Small intestine (tissue), 7 donors: ENCODE data around the gene BORCS8. TPM values are rescaled to one million over a fixed set of nuclear protein-coding genes. Genes with fewer than 3 reads are reported as not detected.
A peak's percentile ranks its signal among the peaks of the same experiment; 100 is the strongest.
"Not testable (repeated sequence)": the region's sequence is repeated elsewhere in the genome, so short reads cannot be mapped to it uniquely, and the experiment has no call there.

Experiments
- DNase-seq, 2 donors: peaks; one replicate each; pipeline versions ENCODE4 v3.0.0 to v3.0.0-alpha.2; 2013
- FAIRE-seq: peaks from 2 replicates; lab custom pipeline; 2012; peaks lifted over from hg19 to GRCh38; lab: Jason Lieb, UNC
- H3K27ac ChIP-seq, 3 donors: one replicate each; pipeline ENCODE4 v1.5.1; 2013; ENCODE audit warnings: low read length in 2 of 3, mild to moderate bottlenecking in 2 of 3, control low read depth in 1 of 3, inconsistent platforms in 1 of 3, low read depth in 1 of 3, moderate library complexity in 1 of 3
- H3K27me3 ChIP-seq, 3 donors: one replicate each; pipeline ENCODE4 v1.6.1; 2013; ENCODE audit warnings: low read length in 3 of 3, inconsistent platforms in 1 of 3; ENCODE audit not compliant: control insufficient read depth in 3 of 3, insufficient read depth in 3 of 3
- H3K36me3 ChIP-seq, 3 donors: one replicate each; pipeline ENCODE4 v1.6.1; 2013; ENCODE audit warnings: low read length in 3 of 3, inconsistent platforms in 1 of 3, low read depth in 1 of 3, mild to moderate bottlenecking in 1 of 3, moderate library complexity in 1 of 3; ENCODE audit not compliant: control insufficient read depth in 3 of 3, insufficient read depth in 2 of 3
- H3K4me1 ChIP-seq, 3 donors: one replicate each; pipeline ENCODE4 v1.6.1; 2013; ENCODE audit warnings: low read length in 2 of 3, inconsistent platforms in 1 of 3, low read depth in 1 of 3, mild to moderate bottlenecking in 1 of 3, moderate library complexity in 1 of 3; ENCODE audit not compliant: control insufficient read depth in 3 of 3, insufficient read depth in 2 of 3
- H3K4me3 ChIP-seq, 3 donors: one replicate each; pipeline ENCODE4 v1.5.1; 2013; ENCODE audit warnings: low read length in 3 of 3, control low read depth in 1 of 3, inconsistent platforms in 1 of 3, low read depth in 1 of 3, mild to moderate bottlenecking in 1 of 3, moderate library complexity in 1 of 3
- H3K9me3 ChIP-seq, 2 donors: one replicate each; pipeline ENCODE4 v1.6.1; 2013; ENCODE audit warnings: low read depth in 1 of 2, low read length in 1 of 2; ENCODE audit not compliant: control insufficient read depth in 2 of 2, insufficient read depth in 1 of 2
- WGBS, 3 donors: extraction: QIAGEN DNeasy Blood & Tissue Kit; methylation state at CpG; one replicate each; pipeline ENCODE4 v1.1.7; 2013; 5-methylcytosine and 5-hydroxymethylcytosine counted together
- polyA plus RNA-seq, 4 donors: library from polyadenylated mRNA; stranded (reverse) in 3 of 4; unstranded in 1 of 4; fragments of 200-250 nt in 3 of 4; fragments of 120-200 nt in 1 of 4; gene quantifications; one replicate each; pipeline versions ENCODE4 v1.2.1 to v1.2.3, GENCODE V29; 2013
- donor health status: healthy with polysubstance abuse.
- donor health status: control.
- donor health status: control.
- donor health status: Bipolar disorder and iron deficiency.
- donor health status: healthy.

The BORCS8 gene
- polyA plus RNA-seq, 4 donors, result 15.1 to 24.7 (median 18.4) TPM

DNA sequence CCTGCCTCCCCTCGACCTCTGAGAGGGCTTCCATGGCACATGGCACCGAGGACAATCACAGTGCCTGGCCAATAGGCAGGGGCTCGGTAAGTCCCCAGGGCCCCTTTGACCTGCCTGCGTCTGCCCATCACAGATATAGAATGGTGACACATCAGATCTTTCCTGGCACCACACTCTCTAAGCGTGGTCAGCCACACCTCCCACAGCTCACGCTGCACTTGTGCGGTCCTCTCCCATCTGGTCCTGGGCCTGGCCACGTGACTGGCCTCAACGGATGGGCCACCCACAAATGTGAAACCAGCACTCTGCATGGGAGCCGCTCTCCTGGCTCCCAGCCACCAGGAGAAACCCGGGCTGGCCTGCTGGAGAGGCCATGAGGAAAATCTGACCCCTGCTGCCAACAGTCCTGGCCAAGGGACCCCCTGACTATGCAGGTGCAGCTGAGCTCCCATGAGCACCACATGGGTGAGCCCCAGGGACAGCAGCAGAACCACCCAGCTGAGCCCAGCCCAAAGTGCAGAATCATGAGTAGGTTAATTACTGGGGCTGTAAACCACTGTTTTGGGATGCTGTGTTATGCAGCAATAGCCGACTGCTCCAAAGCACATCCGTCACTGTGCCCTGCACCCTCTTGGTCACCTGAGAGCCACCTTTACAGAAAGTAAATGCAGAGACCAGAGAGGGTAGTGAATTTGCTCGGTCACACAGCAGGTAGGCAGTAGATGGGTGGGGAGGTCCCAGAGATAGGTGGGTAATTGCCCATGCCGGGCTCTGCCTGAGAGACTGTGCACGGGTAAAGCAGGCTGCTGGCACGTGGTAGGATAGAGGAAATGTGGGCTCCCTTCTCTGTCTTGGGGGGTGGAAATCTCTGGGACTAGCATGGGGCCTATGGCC is 12.2 kb downstream of the BORCS8 start:
- Histone ChIP-seq H3K4me3 (no peak overlapping the region), H3K27me3 (no peaks in the 10 kb centered on the region), H3K36me3 (peaks cover 3 to 67% (median 16%) of the 10 kb centered on the region in 3 donors), H3K9me3 (peaks cover 0 to 4% of the 10 kb centered on the region in 2 donors), H3K4me1 (no peaks in the 10 kb centered on the region), H3K27ac (no peak overlapping the region)
- FAIRE-seq (no peak), DNase-seq (no peak)
- 87 to 95% (median 91%) methylated on average over 17 of the region's 17 CpGs for whole genome bisulfite sequencing, 3 donors

GRCh38 chr19:19176950-19177349 is 15.0 kb downstream of the BORCS8 start:
- Histone ChIP-seq H3K4me3 (no peak overlapping the region), H3K4me1 (no peaks in the 10 kb centered on the region), H3K36me3 (peaks cover 3 to 58% (median 11%) of the 10 kb centered on the region in 3 donors), H3K27ac (no peak overlapping the region), H3K27me3 (no peaks in the 10 kb centered on the region), H3K9me3 (peaks cover 0 to 4% of the 10 kb centered on the region in 2 donors)
- WGBS, 3 donors, result 86 to 92% (median 91%) methylated on average over 8 of the region's 8 CpGs
- FAIRE-seq (no peak), DNase-seq (no peak)

- not testable (repeated sequence) for H3K27me3 ChIP-seq, H3K27ac ChIP-seq
Observed at GRCh38 chr19:19173243-19173642, 18.7 kb downstream of the BORCS8 start.

GRCh38 chr19:19171821-19172532 is 20.0 kb downstream of the BORCS8 start:
- Histone ChIP-seq H3K36me3 (peaks cover 0 to 17% (median 2%) of the 10 kb centered on the region in 3 donors), H3K9me3 (no peaks in the 10 kb centered on the region), H3K4me3 (no peak overlapping the region), H3K27ac (no peak overlapping the region), H3K27me3 (peaks cover 0 to 6% (median 0%) of the 10 kb centered on the region in 3 donors), H3K4me1 (peaks cover 0 to 8% (median 0%) of the 10 kb centered on the region in 3 donors)
- FAIRE-seq (no peak), DNase-seq (no peak)
- WGBS, 3 donors, result 52 to 75% (median 63%) methylated on average over 7 to 8 of the region's 8 CpGs

More at GRCh38 chr19:19173243-19173642, 18.7 kb downstream of the BORCS8 start:
- not testable (repeated sequence) for FAIRE-seq, H3K4me1 ChIP-seq, H3K9me3 ChIP-seq, H3K4me3 ChIP-seq, DNase-seq
- whole genome bisulfite sequencing, 3 donors, result 88 to 93% (median 91%) methylated on average over 4 to 5 of the region's 5 CpGs
- H3K36me3 ChIP-seq, result peaks cover 2 to 26% (median 2%) of the 10 kb centered on the region in 3 donors

- FAIRE-seq, result no peak
- no peak for DNase-seq
- WGBS, 3 donors, result 83 to 93% (median 84%) methylated on average over 6 of the region's 6 CpGs
- Histone ChIP-seq H3K4me3 (no peak overlapping the region), H3K4me1 (peaks cover 0 to 8% (median 0%) of the 10 kb centered on the region in 3 donors), H3K9me3 (no peaks in the 10 kb centered on the region), H3K36me3 (peaks cover 0 to 10% (median 0%) of the 10 kb centered on the region in 3 donors), H3K27ac (no peak overlapping the region), H3K27me3 (peaks cover 0 to 6% (median 0%) of the 10 kb centered on the region in 3 donors)
Observed at GRCh38 chr19:19170873-19171672, 20.9 kb downstream of the BORCS8 start.

- 12 to 21% (median 16%) methylated on average over 47 to 56 of the region's 56 CpGs for WGBS, 3 donors
- no peak within 1 kb of the TSS for H3K27ac ChIP-seq
- H3K4me3 ChIP-seq, result peak within 1 kb of the TSS in 1 of 3 donors; percentile 8
- H3K4me1 ChIP-seq, result peaks cover 0 to 8% (median 0%) of the 10 kb centered on the region in 3 donors
- DNase-seq (peak; percentile 80 to 86), FAIRE-seq (no peak)
- peaks cover 0 to 4% (median 0%) of the 10 kb centered on the region in 3 donors for H3K36me3 ChIP-seq
- H3K27me3 ChIP-seq, result peaks cover 0 to 6% (median 0%) of the 10 kb centered on the region in 3 donors
- H3K9me3 ChIP-seq, result no peaks in the 10 kb centered on the region
Observed at GRCh38 chr19:19170053-19170872, 21.7 kb downstream of the BORCS8 start, which contains the start of gene MEF2B. MEF2B (minus strand) TSS chr19:19170263; CDS start chr19:19150735, 19,528 bp downstream.

DNA sequence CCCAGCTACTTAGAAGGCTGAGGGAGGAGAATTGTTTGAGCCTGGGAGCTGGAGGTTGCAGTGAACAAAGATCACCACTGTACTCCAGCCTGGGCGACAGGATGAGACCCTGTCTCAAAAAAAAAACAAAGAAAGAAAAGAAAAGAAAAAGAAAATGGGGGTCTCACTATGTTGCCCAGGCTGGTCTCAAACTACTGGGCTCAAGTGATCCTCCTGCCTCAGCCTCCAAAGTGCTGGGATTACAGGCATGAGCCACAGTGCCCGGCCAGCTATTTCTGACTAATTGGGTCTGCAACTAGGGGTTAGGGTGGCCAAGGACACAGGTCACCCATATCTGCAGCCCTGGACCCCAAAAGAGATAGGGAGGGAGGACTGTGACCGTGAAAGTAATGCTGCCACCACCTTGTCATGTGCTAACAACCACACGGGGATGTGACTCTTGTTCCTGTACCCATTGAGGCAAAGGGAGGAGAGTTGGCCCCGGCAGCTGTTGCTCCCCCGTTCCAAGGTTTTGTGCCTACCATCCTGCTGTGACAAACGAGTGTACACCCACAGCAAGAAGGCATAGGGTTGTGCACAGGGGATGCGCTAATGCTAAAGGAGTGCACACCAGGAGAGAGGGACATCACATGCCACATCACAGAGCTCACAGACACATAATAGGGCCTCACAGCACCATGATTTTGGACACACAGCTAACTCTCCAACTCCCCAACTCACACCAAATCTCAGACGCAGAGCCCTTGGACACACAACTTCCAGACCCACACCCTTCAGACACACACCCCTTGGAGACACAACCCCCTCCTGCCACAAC is 22.5 kb downstream of the BORCS8 start:
- no peaks in the 10 kb centered on the region for H3K9me3 ChIP-seq
- H3K36me3 ChIP-seq, result peaks cover 0 to 4% (median 0%) of the 10 kb centered on the region in 3 donors
- H3K27ac ChIP-seq, result no peak overlapping the region
- 64 to 76% (median 71%) methylated on average over 9 of the region's 9 CpGs for WGBS, 3 donors
- peak overlapping the region in 1 of 3 donors; percentile 8 for H3K4me3 ChIP-seq
- FAIRE-seq, result no peak
- DNase-seq, result no peak
- H3K27me3 ChIP-seq, result peaks cover 0 to 6% (median 0%) of the 10 kb centered on the region in 3 donors
- H3K4me1 ChIP-seq, result peaks cover 0 to 8% (median 0%) of the 10 kb centered on the region in 3 donors
